Measurements from ENCODE around the gene TSPAN15. TPM values are rescaled to one million over a fixed set of nuclear protein-coding genes. Genes with fewer than 3 reads are reported as not detected.
A peak's percentile ranks its signal among the peaks of the same experiment; 100 is the strongest.
"Not testable (repeated sequence)": the region's sequence is repeated elsewhere in the genome, so short reads cannot be mapped to it uniquely, and the experiment has no call there.

Gene TSPAN15
- total and polyA plus RNA-seq, 2 experiments from 2014 or later: 0.34 TPM; not detected in 1

DNA sequence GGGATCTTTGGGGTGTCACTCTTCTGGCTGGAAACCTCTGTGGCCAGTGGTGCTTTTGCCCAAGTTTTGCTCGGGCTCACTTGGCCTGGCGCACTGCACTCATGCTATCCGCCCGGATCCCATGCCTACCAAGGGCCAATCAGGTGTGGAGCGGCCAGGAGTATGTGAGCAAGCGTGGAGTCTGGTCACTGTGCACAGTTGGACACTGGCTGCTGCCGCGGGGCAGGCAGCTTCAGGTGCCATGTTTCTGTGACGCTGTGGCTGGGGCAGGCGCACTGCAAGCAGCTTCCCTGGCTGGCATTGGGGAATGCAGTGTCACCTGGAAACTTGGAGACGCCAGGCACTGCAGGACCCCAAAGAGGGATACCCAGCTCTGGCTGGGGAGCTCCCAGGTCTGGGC lies 76.7 kb downstream of the TSPAN15 start:
- H3K9me3 ChIP-seq (ENCODE audit: low read depth): no peaks in the 10 kb centered on the region
- in situ Hi-C loops (cut with MboI): no loop called here
- no peaks in the 10 kb centered on the region for H3F3A ChIP-seq (ENCODE audit: insufficient read depth)
- no peaks in the 10 kb centered on the region for H3K9me2 ChIP-seq (ENCODE audit: insufficient read depth)
- H2AFZ ChIP-seq: no peak overlapping the region
- H3K27ac ChIP-seq: no peak overlapping the region
- H3K79me2 ChIP-seq (ENCODE audit: insufficient read depth): no peaks in the 10 kb centered on the region
- 62 to 64% methylated on average over 11 of the region's 11 CpGs for WGBS, 2 experiments (ENCODE audit: low coverage in 1 of 2, low lambda C conversion rate in 2 of 2, missing lambda C conversion rate in 2 of 2)
- no peak overlapping the region for H3K4me2 ChIP-seq (ENCODE audit: unreplicated experiment)
- no peak overlapping the region for H3K9ac ChIP-seq
- H4K20me1 ChIP-seq (ENCODE audit: insufficient read depth): no peaks in the 10 kb centered on the region
- H3K36me3 ChIP-seq (ENCODE audit: low read depth): no peaks in the 10 kb centered on the region
- no peak for TF ChIP-seq EZH2 (IDR thresholded peaks at IDR 0.05; ENCODE audit: insufficient read depth, poor library complexity, severe bottlenecking)
- no peak for TF ChIP-seq EZH2phosphoT487 (IDR thresholded peaks at IDR 0.05; ENCODE audit: insufficient read depth, low read depth)
- DNase-seq: no peak
- H3K4me1 ChIP-seq (ENCODE audit: insufficient read depth): no peaks in the 10 kb centered on the region
- H3K27me3 ChIP-seq (replicated peaks; ENCODE audit: insufficient read depth): peaks cover 44% of the 10 kb centered on the region
- no peak overlapping the region for H3K4me3 ChIP-seq

DNA sequence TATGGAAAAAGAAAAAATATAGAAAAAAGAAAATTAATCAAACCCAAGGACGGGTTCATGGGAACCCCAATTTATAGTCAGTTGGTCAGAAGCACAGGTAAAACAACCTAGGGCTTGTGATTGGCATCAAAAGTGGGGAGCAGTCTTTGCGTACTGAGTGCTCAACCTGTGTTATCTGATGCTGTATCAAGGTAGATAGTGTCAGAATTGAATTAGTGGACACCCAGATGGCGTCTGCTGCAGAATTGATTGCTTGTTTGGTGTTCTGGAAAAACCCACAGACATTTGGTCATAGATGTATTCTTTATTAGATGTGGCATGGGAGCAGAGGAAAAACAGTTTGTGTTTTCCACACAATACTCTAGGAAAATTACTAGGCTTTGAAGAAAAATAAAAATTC lies 82.4 kb downstream of the TSPAN15 start:
- H3K4me1 ChIP-seq (ENCODE audit: insufficient read depth): no peaks in the 10 kb centered on the region
- H3K27me3 ChIP-seq (replicated peaks; ENCODE audit: insufficient read depth): peaks cover 30% of the 10 kb centered on the region
- in situ Hi-C loops (cut with MboI): no loop called here
- no peaks in the 10 kb centered on the region for H3K36me3 ChIP-seq (ENCODE audit: low read depth)
- H3K4me3 ChIP-seq: no peak overlapping the region
- H3K9me3 ChIP-seq (ENCODE audit: low read depth): no peaks in the 10 kb centered on the region
- no peak for TF ChIP-seq EZH2 (IDR thresholded peaks at IDR 0.05; ENCODE audit: insufficient read depth, poor library complexity, severe bottlenecking)
- no peak for TF ChIP-seq EZH2phosphoT487 (IDR thresholded peaks at IDR 0.05; ENCODE audit: insufficient read depth, low read depth)
- no peaks in the 10 kb centered on the region for H4K20me1 ChIP-seq (ENCODE audit: insufficient read depth)
- WGBS, 2 experiments (ENCODE audit: low coverage in 1 of 2, low lambda C conversion rate in 2 of 2, missing lambda C conversion rate in 2 of 2): 19 to 25% methylated on average over 3 of the region's 3 CpGs
- H3K79me2 ChIP-seq (ENCODE audit: insufficient read depth): no peaks in the 10 kb centered on the region
- H3K9ac ChIP-seq: no peak overlapping the region
- DNase-seq: no peak
- no peak overlapping the region for H3K4me2 ChIP-seq (ENCODE audit: unreplicated experiment)
- H3K9me2 ChIP-seq (ENCODE audit: insufficient read depth): no peaks in the 10 kb centered on the region
- no peaks in the 10 kb centered on the region for H3F3A ChIP-seq (ENCODE audit: insufficient read depth)
- no peak overlapping the region for H2AFZ ChIP-seq
- no peak overlapping the region for H3K27ac ChIP-seq

DNA sequence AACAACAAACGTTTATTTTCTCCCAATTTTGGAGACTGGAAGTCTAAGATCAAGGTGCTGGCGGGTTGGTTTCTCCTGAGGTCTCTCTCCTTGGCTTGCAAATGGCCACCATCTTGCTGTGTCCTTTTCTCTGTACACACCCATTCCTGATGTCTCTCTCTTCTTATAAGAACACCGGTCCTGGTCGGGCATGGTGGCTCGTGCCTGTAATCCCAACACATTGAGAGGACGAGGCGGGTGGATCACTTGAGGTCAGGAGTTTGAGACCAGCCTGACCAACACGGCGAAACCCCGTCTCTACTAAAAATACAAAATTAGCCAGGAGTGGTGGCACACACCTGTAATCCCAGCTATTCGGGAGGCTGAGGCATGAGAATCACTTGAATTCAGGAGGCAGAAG lies 85.3 kb downstream of the TSPAN15 start:
- H4K20me1 ChIP-seq (ENCODE audit: insufficient read depth); H3K9me3 ChIP-seq (ENCODE audit: low read depth); H3K4me3 ChIP-seq; H3K36me3 ChIP-seq (ENCODE audit: low read depth); H2AFZ ChIP-seq; DNase-seq; H3K79me2 ChIP-seq (ENCODE audit: insufficient read depth); H3K9ac ChIP-seq; H3K4me1 ChIP-seq (ENCODE audit: insufficient read depth); H3K27ac ChIP-seq; in situ Hi-C loops (cut with MboI); H3F3A ChIP-seq (ENCODE audit: insufficient read depth); H3K4me2 ChIP-seq (ENCODE audit: unreplicated experiment); H3K9me2 ChIP-seq (ENCODE audit: insufficient read depth): not testable (repeated sequence)
- WGBS, 2 experiments (ENCODE audit: low coverage in 1 of 2, low lambda C conversion rate in 2 of 2, missing lambda C conversion rate in 2 of 2): 66 to 73% methylated on average over 11 of the region's 11 CpGs
- peaks cover 22% of the 10 kb centered on the region for H3K27me3 ChIP-seq (replicated peaks; ENCODE audit: insufficient read depth)

DNA sequence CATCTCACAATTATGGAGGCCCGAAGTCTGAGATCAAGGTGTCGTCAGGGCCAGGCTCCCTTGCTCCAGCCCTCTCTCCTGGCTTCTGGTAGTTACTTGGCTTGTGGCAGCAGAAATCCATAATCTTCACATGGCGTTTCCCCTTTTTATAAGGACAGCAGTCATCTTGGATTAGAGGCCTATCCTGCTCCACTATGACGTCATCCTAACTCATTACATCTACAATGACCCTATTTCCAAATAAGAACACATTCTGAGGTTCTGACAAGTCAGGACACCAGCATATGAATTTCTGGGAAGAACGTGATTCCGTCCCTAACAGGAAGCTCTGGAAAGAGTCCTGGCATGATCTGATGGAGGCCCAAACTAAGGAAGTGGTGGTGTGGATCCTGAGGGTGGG lies 86.2 kb downstream of the TSPAN15 start:
- Histone ChIP-seq H3K4me3 (no peak overlapping the region), H2AFZ (no peak overlapping the region), H3K36me3 (ENCODE audit: low read depth) (no peaks in the 10 kb centered on the region), H3K9me2 (ENCODE audit: insufficient read depth) (no peaks in the 10 kb centered on the region), H3F3A (ENCODE audit: insufficient read depth) (no peaks in the 10 kb centered on the region), H3K9me3 (ENCODE audit: low read depth) (no peaks in the 10 kb centered on the region), H4K20me1 (ENCODE audit: insufficient read depth) (no peaks in the 10 kb centered on the region), H3K4me2 (ENCODE audit: unreplicated experiment) (no peak overlapping the region), H3K79me2 (ENCODE audit: insufficient read depth) (no peaks in the 10 kb centered on the region), H3K27ac (no peak overlapping the region), H3K4me1 (ENCODE audit: insufficient read depth) (no peaks in the 10 kb centered on the region), H3K27me3 (replicated peaks; ENCODE audit: insufficient read depth) (peaks cover 13% of the 10 kb centered on the region; the same call in 1 of the 2 replicates), H3K9ac (no peak overlapping the region)
- no peak for TF ChIP-seq EZH2 (IDR thresholded peaks at IDR 0.05; ENCODE audit: insufficient read depth, poor library complexity, severe bottlenecking)
- 50 to 53% methylated on average over 6 of the region's 6 CpGs for WGBS, 2 experiments (ENCODE audit: low coverage in 1 of 2, low lambda C conversion rate in 2 of 2, missing lambda C conversion rate in 2 of 2)
- in situ Hi-C loops (cut with MboI): no loop called here
- DNase-seq: no peak

DNA sequence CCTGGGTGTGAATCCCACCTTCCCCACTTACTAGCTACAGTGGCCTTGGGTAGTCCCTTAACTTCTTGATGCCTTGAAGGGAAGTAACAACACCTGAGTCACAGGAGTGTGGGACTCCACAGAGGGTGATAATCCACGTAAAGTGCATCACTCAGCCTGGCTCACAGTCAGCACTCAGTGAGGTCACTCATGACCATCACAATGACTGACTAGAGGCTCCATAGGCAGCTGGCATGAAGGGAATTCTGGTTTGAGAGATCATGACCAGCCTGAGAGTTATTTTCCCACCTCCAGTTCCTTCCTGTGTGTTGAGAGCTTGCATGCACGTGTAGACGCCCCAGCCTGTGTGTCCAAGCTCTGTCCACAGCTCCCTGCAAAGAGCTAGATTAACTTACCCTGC lies 87.2 kb downstream of the TSPAN15 start:
- Histone ChIP-seq H3K4me2 (ENCODE audit: unreplicated experiment) (no peak overlapping the region), H3K9me3 (ENCODE audit: low read depth) (no peaks in the 10 kb centered on the region), H2AFZ (no peak overlapping the region), H3K4me3 (no peak overlapping the region), H3K36me3 (ENCODE audit: low read depth) (no peaks in the 10 kb centered on the region), H4K20me1 (ENCODE audit: insufficient read depth) (no peaks in the 10 kb centered on the region), H3K9me2 (ENCODE audit: insufficient read depth) (no peaks in the 10 kb centered on the region), H3K9ac (no peak overlapping the region), H3K79me2 (ENCODE audit: insufficient read depth) (no peaks in the 10 kb centered on the region), H3K27me3 (replicated peaks; ENCODE audit: insufficient read depth) (peaks cover 10% of the 10 kb centered on the region; the same call in 1 of the 2 replicates), H3F3A (ENCODE audit: insufficient read depth) (no peaks in the 10 kb centered on the region), H3K27ac (no peak overlapping the region), H3K4me1 (ENCODE audit: insufficient read depth) (no peaks in the 10 kb centered on the region)
- WGBS, 2 experiments (ENCODE audit: low coverage in 1 of 2, low lambda C conversion rate in 2 of 2, missing lambda C conversion rate in 2 of 2): 26 to 31% methylated on average over 3 of the region's 3 CpGs
- TF ChIP-seq EZH2phosphoT487 (IDR thresholded peaks at IDR 0.05; ENCODE audit: insufficient read depth, low read depth) (no peak), EZH2 (IDR thresholded peaks at IDR 0.05; ENCODE audit: insufficient read depth, poor library complexity, severe bottlenecking) (no peak)
- in situ Hi-C loops (cut with MboI): no loop called here
- DNase-seq: peak; percentile 2

All from GM23248 (cell line).